ENCODE data around the gene INO80. TPM values are rescaled to one million over a fixed set of nuclear protein-coding genes. Genes with fewer than 3 reads are reported as not detected.

INO80 gene
- total RNA-seq, 1 experiment from 2014 or later: 33.8 TPM

DNA sequence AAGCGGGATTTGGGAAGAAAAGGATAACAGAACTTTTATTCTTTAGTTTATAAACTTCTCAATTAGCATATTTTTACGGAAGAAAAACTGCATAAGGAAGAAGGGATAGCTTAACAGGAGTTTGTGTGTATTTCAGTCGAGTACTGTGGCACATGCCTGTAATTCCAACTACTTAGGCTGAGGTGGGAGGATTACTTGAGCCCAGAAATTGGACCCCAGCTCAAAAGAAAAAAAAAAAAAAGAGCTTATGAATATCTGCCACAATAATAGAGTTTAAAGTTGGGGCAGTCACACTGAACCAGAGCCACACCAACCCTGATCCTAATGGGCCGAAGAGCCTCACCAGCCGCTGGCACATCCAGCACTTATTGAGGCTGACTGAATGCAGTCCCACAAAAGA is 131.7 kb downstream of the INO80 start:
- Mint-ChIP-seq H3K4me1 (ENCODE audit: insufficient read depth, unreplicated experiment) (no peaks in the 10 kb centered on the region), H3K27me3 (ENCODE audit: insufficient read depth, unreplicated experiment) (no peaks in the 10 kb centered on the region), H3K27ac (ENCODE audit: low read depth, unreplicated experiment) (no peak overlapping the region), H3K36me3 (ENCODE audit: insufficient read depth, unreplicated experiment) (peaks cover 82% of the 10 kb centered on the region), H3K9me3 (ENCODE audit: unreplicated experiment) (no peaks in the 10 kb centered on the region), H3K4me3 (ENCODE audit: unreplicated experiment) (no peak overlapping the region)
- BruUV-seq (replicated peaks): no TSS peak
- POLR2A ChIA-PET: interaction anchor here (0.6 kb wide), 1 partner anchor 165 kb away, joined by 4 read pairs; no protein-coding TSS in a partner anchor
- no peak for DNase-seq (ENCODE audit: unreplicated experiment)
- intact Hi-C loops (cut with micrococcal nuclease): no loop called here
- TF ChIP-seq, protein P1, sequence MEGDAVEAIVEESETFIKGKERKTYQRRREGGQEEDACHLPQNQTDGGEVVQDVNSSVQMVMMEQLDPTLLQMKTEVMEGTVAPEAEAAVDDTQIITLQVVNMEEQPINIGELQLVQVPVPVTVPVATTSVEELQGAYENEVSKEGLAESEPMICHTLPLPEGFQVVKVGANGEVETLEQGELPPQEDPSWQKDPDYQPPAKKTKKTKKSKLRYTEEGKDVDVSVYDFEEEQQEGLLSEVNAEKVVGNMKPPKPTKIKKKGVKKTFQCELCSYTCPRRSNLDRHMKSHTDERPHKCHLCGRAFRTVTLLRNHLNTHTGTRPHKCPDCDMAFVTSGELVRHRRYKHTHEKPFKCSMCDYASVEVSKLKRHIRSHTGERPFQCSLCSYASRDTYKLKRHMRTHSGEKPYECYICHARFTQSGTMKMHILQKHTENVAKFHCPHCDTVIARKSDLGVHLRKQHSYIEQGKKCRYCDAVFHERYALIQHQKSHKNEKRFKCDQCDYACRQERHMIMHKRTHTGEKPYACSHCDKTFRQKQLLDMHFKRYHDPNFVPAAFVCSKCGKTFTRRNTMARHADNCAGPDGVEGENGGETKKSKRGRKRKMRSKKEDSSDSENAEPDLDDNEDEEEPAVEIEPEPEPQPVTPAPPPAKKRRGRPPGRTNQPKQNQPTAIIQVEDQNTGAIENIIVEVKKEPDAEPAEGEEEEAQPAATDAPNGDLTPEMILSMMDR (IDR thresholded peaks at IDR 0.05; ENCODE audit: unreplicated experiment): no peak
- CTCF ChIA-PET: interaction anchor here (1.2 to 2.1 kb wide), 2 partner anchors 42 to 81 kb away, joined by 3 to 8 read pairs; no protein-coding TSS in a partner anchor

DNA sequence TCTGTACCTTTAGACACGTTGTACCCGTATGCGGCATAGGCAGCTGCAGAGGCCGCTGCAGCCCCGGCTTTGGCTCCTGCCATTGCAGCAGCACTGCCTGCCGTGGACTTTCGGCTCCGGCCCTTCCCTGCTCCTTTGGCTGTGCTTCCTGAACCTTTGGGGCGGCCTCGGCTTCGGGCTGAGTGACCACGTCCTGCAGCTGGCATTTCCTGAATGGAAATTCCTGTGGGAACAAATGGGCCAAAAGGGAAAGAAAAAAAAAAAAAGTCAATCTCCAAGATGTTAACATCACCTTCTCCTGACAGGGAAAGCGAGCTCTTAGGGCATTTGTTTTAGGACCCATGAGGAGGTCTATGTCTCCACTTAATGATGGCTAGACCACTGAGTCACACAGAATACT is 133.2 kb downstream of the INO80 start:
- TF ChIP-seq, protein P1 (IDR thresholded peaks at IDR 0.05; ENCODE audit: unreplicated experiment): no peak
- Mint-ChIP-seq H3K27ac (ENCODE audit: low read depth, unreplicated experiment) (no peak overlapping the region), H3K27me3 (ENCODE audit: insufficient read depth, unreplicated experiment) (no peaks in the 10 kb centered on the region), H3K36me3 (ENCODE audit: insufficient read depth, unreplicated experiment) (peaks cover 98% of the 10 kb centered on the region), H3K4me1 (ENCODE audit: insufficient read depth, unreplicated experiment) (no peaks in the 10 kb centered on the region), H3K9me3 (ENCODE audit: unreplicated experiment) (no peaks in the 10 kb centered on the region), H3K4me3 (ENCODE audit: unreplicated experiment) (no peak overlapping the region)
- no TSS peak for BruUV-seq (replicated peaks)
- DNase-seq (ENCODE audit: unreplicated experiment): no peak
- intact Hi-C loops (cut with micrococcal nuclease): no loop called here
- CTCF ChIA-PET: interaction anchor here (0.6 to 2.1 kb wide), 5 partner anchors 9 to 203 kb away, joined by 3 to 8 read pairs (median 4); no protein-coding TSS in a partner anchor
- POLR2A ChIA-PET: interaction anchor here (1.1 to 1.7 kb wide), 2 partner anchors 9 to 54 kb away, joined by 3 read pairs; partner anchors contain the start of gene DLL4

DNA sequence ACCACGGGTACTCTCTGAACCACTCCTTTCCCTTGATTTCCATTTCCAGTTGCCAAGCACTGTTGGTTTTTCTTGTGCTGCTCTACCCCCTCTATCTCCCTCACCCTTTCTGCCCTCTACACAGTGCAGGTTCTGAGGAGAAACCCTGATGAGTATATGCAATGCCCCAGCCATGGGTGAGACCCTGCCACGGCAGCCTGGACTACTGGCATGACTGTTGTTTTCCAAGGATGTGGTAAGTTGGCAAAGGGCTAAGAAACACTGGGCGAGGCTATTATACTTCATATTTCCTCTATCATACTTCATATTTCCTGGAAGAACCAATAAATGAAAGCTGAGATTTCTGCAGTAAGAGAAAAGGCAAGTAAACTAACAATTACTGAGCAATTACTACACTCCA is 134.9 kb downstream of the INO80 start:
- peaks cover 96% of the 10 kb centered on the region for H3K36me3 Mint-ChIP-seq (ENCODE audit: insufficient read depth, unreplicated experiment)
- CTCF ChIA-PET: interaction anchor here (0.6 to 1.5 kb wide), 2 partner anchors 25 to 40 kb away, joined by 4 read pairs; no protein-coding TSS in a partner anchor
- no peak overlapping the region for H3K27ac Mint-ChIP-seq (ENCODE audit: low read depth, unreplicated experiment)
- no peaks in the 10 kb centered on the region for H3K4me1 Mint-ChIP-seq (ENCODE audit: insufficient read depth, unreplicated experiment)
- intact Hi-C loops (cut with micrococcal nuclease): no loop called here
- H3K9me3 Mint-ChIP-seq (ENCODE audit: unreplicated experiment): no peaks in the 10 kb centered on the region
- H3K27me3 Mint-ChIP-seq (ENCODE audit: insufficient read depth, unreplicated experiment): no peaks in the 10 kb centered on the region
- DNase-seq (ENCODE audit: unreplicated experiment): no peak
- no TSS peak for BruUV-seq (replicated peaks)
- H3K4me3 Mint-ChIP-seq (ENCODE audit: unreplicated experiment): no peak overlapping the region
- TF ChIP-seq, protein P1 (IDR thresholded peaks at IDR 0.05; ENCODE audit: unreplicated experiment): no peak
- POLR2A ChIA-PET: no interaction called here

DNA sequence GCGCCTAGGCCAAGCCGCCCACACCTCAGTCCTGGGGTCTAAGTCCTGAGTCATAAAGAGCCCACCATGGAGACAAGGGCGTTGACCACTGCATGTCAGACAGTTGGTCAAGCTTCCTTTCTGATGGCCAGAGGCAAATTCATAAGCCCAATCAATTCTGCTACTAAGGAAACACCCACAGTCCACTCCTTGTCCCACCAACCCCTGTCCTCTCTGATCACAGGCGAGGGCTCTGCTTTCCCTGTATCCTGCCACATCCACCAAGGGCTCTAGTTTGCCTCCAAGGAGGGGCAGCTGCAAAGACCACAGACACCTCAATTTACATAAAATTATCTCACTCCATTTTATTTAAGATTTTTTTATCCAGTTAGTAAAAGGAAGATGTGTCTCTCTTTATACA is 137.5 kb downstream of the INO80 start:
- H3K4me3 Mint-ChIP-seq (ENCODE audit: unreplicated experiment): no peak overlapping the region
- DNase-seq (ENCODE audit: unreplicated experiment): no peak
- no peaks in the 10 kb centered on the region for H3K9me3 Mint-ChIP-seq (ENCODE audit: unreplicated experiment)
- H3K4me1 Mint-ChIP-seq (ENCODE audit: insufficient read depth, unreplicated experiment): no peaks in the 10 kb centered on the region
- no peak overlapping the region for H3K27ac Mint-ChIP-seq (ENCODE audit: low read depth, unreplicated experiment)
- CTCF ChIA-PET: interaction anchor here (0.7 to 1.0 kb wide), 2 partner anchors 23 to 37 kb away, joined by 3 to 5 read pairs; no protein-coding TSS in a partner anchor
- TF ChIP-seq, protein P1 (IDR thresholded peaks at IDR 0.05; ENCODE audit: unreplicated experiment): no peak
- H3K36me3 Mint-ChIP-seq (ENCODE audit: insufficient read depth, unreplicated experiment): peaks cover 85% of the 10 kb centered on the region
- no peaks in the 10 kb centered on the region for H3K27me3 Mint-ChIP-seq (ENCODE audit: insufficient read depth, unreplicated experiment)
- POLR2A ChIA-PET: interaction anchor here (1.1 kb wide), 1 partner anchor 14 kb away, joined by 4 read pairs; no protein-coding TSS in a partner anchor
- BruUV-seq (replicated peaks): no TSS peak
- intact Hi-C loops (cut with micrococcal nuclease): no loop called here

Measured in MCF 10A (cell line).